ENCODE measurements around the gene FN1.
"Not testable (repeated sequence)": the region's sequence is repeated elsewhere in the genome, so short reads cannot be mapped to it uniquely, and the experiment has no call there.

FN1 gene

DNA sequence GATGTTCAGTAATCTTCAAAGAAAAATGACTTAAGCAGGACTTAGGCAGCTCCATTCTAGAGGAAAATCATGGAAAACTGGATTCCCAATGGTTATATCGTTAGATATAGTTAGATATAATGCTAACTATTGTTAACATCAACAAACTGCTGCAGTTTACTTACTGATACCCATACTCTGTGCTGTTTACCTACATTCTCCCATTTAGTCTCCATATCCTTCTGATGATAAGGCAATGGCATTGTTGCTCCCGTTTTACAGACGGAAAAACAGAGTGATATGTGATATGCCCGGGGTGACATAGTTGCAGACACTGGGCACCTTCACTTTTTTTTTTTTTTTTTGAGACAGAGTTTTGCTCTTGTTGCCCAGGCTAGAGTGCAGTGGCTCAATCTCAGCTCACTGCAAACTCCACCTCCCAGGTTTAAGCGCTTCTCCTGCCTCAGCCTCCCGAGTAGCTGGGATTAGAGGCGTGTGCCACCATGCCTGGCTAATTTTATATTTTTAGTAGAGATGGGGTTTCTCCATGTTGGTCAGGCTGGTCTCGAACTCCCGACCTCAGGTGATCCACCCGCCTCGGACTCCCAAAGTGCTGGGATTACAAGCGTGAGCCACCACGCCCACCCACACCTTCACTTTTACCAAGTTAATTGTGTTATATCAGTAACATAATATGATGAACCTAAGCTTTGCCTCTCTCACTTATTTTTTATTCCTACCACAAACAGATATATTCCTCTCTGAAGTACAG lies 25.5 kb downstream of the FN1 start:
- not testable (repeated sequence) for H3K4ac ChIP-seq (ENCODE audit: low read depth, low read length); H3K27ac ChIP-seq (ENCODE audit: low read depth, low read length); H3K23ac ChIP-seq (ENCODE audit: low read length); H4K5ac ChIP-seq (ENCODE audit: low read length); H3K56ac ChIP-seq (ENCODE audit: low read length); H3K79me1 ChIP-seq (ENCODE audit: low read length); H2AK5ac ChIP-seq (ENCODE audit: low read length); H3K4me1 ChIP-seq (ENCODE audit: control insufficient read depth, low read depth, low read length); H3K4me3 ChIP-seq (ENCODE audit: low read length); H3K18ac ChIP-seq (ENCODE audit: low read length); H2BK15ac ChIP-seq (replicated peaks; ENCODE audit: low read depth); H2BK5ac ChIP-seq (ENCODE audit: low read length); H4K8ac ChIP-seq (ENCODE audit: low read depth, low read length); H3K27me3 ChIP-seq (ENCODE audit: insufficient read depth, low read length, poor library complexity); H3K9ac ChIP-seq (ENCODE audit: low read length); H3K79me2 ChIP-seq (ENCODE audit: control insufficient read depth, insufficient read depth, low read length); H3K4me2 ChIP-seq (ENCODE audit: low read length); H2BK120ac ChIP-seq (ENCODE audit: low read depth, low read length); DNase-seq
- H3K36me3 ChIP-seq (ENCODE audit: control insufficient read depth, insufficient read depth, low read length): peaks cover 12% of the 10 kb centered on the region
- no CpG with 5 or more reads among the region's 13 CpGs for WGBS (ENCODE audit: extremely low coverage, insufficient coverage, low lambda C conversion rate)

DNA sequence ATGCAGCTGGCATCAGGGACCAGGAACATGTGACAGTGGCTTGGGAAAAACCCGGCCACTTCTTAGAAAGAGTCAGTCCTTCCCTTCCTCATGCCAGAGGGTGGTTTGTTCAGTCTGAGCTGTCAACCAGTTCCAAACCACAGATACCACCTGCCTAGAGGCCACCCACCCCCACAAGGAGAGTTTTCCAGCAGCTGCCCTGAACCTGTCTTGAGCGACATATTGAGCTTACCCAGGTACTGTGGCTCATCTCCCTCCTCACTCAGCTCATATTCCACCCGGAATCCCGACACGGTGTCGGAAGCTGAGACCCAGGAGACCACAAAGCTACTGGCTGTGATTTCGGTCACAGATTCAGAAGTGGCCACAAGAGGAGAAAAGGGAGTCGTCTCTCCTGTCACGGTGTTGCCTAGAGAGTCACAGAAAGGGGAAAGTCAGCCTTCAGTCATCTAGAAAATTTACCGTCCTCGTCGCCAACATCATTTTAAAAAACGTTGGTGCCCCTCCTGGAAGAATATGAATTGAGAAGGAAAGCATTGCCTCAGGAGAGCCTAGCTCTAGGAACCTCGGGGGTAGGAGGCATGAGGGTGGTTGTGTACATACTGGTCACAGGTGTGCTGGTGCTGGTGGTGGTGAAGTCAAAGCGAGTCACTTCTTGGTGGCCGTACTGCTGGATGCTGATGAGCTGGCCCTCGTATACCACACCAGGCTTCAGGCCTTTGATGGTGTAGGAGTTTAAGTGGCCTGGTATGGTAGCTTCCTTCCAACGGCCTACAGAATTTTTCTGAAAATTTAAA lies 26.3 kb downstream of the FN1 start:
- no peak overlapping the region for H2BK120ac ChIP-seq (ENCODE audit: low read depth, low read length)
- no peak overlapping the region for H2AK5ac ChIP-seq (ENCODE audit: low read length)
- H2BK15ac ChIP-seq (replicated peaks; ENCODE audit: low read depth): no peak overlapping the region
- no peak overlapping the region for H2BK5ac ChIP-seq (ENCODE audit: low read length)
- H3K79me2 ChIP-seq (ENCODE audit: control insufficient read depth, insufficient read depth, low read length): no peaks in the 10 kb centered on the region
- no peak overlapping the region for H3K23ac ChIP-seq (ENCODE audit: low read length)
- no peak overlapping the region for H3K4ac ChIP-seq (ENCODE audit: low read depth, low read length)
- H3K56ac ChIP-seq (ENCODE audit: low read length): no peak overlapping the region
- no peaks in the 10 kb centered on the region for H3K27me3 ChIP-seq (ENCODE audit: insufficient read depth, low read length, poor library complexity)
- H4K5ac ChIP-seq (ENCODE audit: low read length): no peak overlapping the region
- no peak overlapping the region for H3K18ac ChIP-seq (ENCODE audit: low read length)
- peaks cover 12% of the 10 kb centered on the region for H3K36me3 ChIP-seq (ENCODE audit: control insufficient read depth, insufficient read depth, low read length)
- no peak for DNase-seq
- H3K4me2 ChIP-seq (ENCODE audit: low read length): no peak overlapping the region
- H4K8ac ChIP-seq (ENCODE audit: low read depth, low read length): no peak overlapping the region
- WGBS (ENCODE audit: extremely low coverage, insufficient coverage, low lambda C conversion rate): no CpG with 5 or more reads among the region's 18 CpGs
- H3K4me1 ChIP-seq (ENCODE audit: control insufficient read depth, low read depth, low read length): no peaks in the 10 kb centered on the region
- H3K27ac ChIP-seq (ENCODE audit: low read depth, low read length): no peak overlapping the region
- H3K9ac ChIP-seq (ENCODE audit: low read length): no peak overlapping the region
- H3K79me1 ChIP-seq (ENCODE audit: low read length): no peaks in the 10 kb centered on the region
- H3K4me3 ChIP-seq (ENCODE audit: low read length): no peak overlapping the region

DNA sequence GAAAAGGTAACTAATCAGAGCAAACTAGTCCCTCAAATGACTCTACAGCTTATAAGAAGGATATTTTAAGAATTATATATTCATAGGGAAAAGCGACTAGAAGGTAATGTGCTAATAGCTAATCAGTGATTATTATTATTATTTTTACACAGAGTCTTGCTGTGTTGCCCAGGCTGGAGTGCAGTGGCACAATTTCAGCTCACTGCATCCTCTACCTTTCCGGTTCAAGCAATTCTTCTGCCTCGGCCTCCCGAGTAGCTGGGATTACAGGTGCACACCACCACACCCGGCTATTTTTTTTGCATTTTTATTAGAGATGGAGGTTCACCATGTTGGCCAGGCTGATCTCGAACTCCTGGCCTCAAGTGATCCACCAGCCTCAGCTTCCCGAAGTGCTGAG lies 27.4 kb downstream of the FN1 start:
- not testable (repeated sequence) for H3K18ac ChIP-seq (ENCODE audit: low read length); H2BK5ac ChIP-seq (ENCODE audit: low read length); H4K8ac ChIP-seq (ENCODE audit: low read depth, low read length); H3K4ac ChIP-seq (ENCODE audit: low read depth, low read length); H4K5ac ChIP-seq (ENCODE audit: low read length); H3K4me3 ChIP-seq (ENCODE audit: low read length); H3K27ac ChIP-seq (ENCODE audit: low read depth, low read length); H3K56ac ChIP-seq (ENCODE audit: low read length); H3K79me2 ChIP-seq (ENCODE audit: control insufficient read depth, insufficient read depth, low read length); H2BK15ac ChIP-seq (replicated peaks; ENCODE audit: low read depth); H2AK5ac ChIP-seq (ENCODE audit: low read length); H3K23ac ChIP-seq (ENCODE audit: low read length); H2BK120ac ChIP-seq (ENCODE audit: low read depth, low read length); H3K4me2 ChIP-seq (ENCODE audit: low read length); H3K27me3 ChIP-seq (ENCODE audit: insufficient read depth, low read length, poor library complexity); H3K9ac ChIP-seq (ENCODE audit: low read length); H3K4me1 ChIP-seq (ENCODE audit: control insufficient read depth, low read depth, low read length); DNase-seq; H3K79me1 ChIP-seq (ENCODE audit: low read length)
- WGBS (ENCODE audit: extremely low coverage, insufficient coverage, low lambda C conversion rate): no CpG with 5 or more reads among the region's 7 CpGs
- peaks cover 16% of the 10 kb centered on the region for H3K36me3 ChIP-seq (ENCODE audit: control insufficient read depth, insufficient read depth, low read length)

DNA sequence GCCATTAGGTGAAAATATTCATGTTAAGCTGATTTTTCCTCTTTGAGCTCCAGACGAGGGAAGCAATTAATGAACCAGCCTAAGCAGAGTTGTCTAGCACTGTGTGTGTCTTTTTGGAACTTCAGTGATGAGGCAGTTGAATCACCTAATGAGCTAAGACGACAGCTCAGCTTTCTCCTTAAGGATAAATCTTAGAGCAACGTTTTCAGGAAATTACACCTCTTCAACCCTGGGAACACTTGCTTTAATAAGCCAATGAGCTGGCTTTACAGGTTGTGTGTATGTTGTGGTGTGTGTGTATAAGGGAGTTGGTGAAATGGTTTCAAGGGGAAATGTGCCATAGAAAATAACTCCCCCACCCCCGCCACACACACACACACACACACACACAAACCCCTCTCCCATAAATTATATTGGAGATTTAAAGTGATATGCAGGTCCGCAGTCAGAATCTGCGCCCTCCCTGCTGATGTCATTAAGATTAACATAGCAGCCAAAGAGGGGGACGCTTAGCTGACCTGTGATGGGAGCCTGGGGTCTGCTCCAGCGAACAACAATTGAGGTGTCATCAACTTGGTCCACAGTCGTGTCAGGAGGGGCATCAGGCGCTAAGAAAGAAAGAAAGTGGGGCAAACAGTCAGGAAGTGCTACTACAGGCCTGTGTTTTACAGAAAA lies 28.1 kb downstream of the FN1 start:
- H2BK120ac ChIP-seq (ENCODE audit: low read depth, low read length): no peak overlapping the region
- H3K79me1 ChIP-seq (ENCODE audit: low read length): no peaks in the 10 kb centered on the region
- no peaks in the 10 kb centered on the region for H3K4me1 ChIP-seq (ENCODE audit: control insufficient read depth, low read depth, low read length)
- no peaks in the 10 kb centered on the region for H3K79me2 ChIP-seq (ENCODE audit: control insufficient read depth, insufficient read depth, low read length)
- no peak overlapping the region for H4K5ac ChIP-seq (ENCODE audit: low read length)
- no peak overlapping the region for H3K23ac ChIP-seq (ENCODE audit: low read length)
- H3K36me3 ChIP-seq (ENCODE audit: control insufficient read depth, insufficient read depth, low read length): peaks cover 16% of the 10 kb centered on the region
- DNase-seq: no peak
- no peak overlapping the region for H3K27ac ChIP-seq (ENCODE audit: low read depth, low read length)
- H3K4me2 ChIP-seq (ENCODE audit: low read length): no peak overlapping the region
- H3K18ac ChIP-seq (ENCODE audit: low read length): no peak overlapping the region
- no peaks in the 10 kb centered on the region for H3K27me3 ChIP-seq (ENCODE audit: insufficient read depth, low read length, poor library complexity)
- no peak overlapping the region for H3K56ac ChIP-seq (ENCODE audit: low read length)
- no peak overlapping the region for H3K9ac ChIP-seq (ENCODE audit: low read length)
- H2BK15ac ChIP-seq (replicated peaks; ENCODE audit: low read depth): no peak overlapping the region
- WGBS (ENCODE audit: extremely low coverage, insufficient coverage, low lambda C conversion rate): no CpG with 5 or more reads among the region's 10 CpGs
- no peak overlapping the region for H4K8ac ChIP-seq (ENCODE audit: low read depth, low read length)
- no peak overlapping the region for H2BK5ac ChIP-seq (ENCODE audit: low read length)
- no peak overlapping the region for H2AK5ac ChIP-seq (ENCODE audit: low read length)
- no peak overlapping the region for H3K4ac ChIP-seq (ENCODE audit: low read depth, low read length)
- no peak overlapping the region for H3K4me3 ChIP-seq (ENCODE audit: low read length)

DNA sequence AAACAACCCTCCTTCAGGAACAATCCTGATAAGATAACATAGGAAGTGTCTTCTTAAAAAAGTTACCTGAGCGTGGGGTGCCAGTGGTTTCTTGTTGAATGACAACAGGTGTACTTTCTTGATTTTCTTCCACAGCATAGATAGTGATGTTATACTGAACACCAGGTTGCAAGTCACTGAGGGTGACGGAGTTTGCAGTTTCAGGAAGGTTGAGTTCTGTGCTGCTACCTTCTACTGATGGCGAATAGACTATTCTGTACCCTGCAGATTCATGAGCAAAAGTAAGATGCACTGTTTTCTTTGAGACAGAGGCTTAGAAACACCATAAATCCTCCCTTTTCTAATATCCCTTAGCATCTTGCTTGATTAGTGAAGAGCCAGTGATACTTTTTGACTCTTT lies 28.8 kb downstream of the FN1 start:
- Histone ChIP-seq H3K56ac (ENCODE audit: low read length) (no peak overlapping the region), H3K79me1 (ENCODE audit: low read length) (no peaks in the 10 kb centered on the region), H3K27ac (ENCODE audit: low read depth, low read length) (no peak overlapping the region), H3K4me1 (ENCODE audit: control insufficient read depth, low read depth, low read length) (no peaks in the 10 kb centered on the region), H3K23ac (ENCODE audit: low read length) (no peak overlapping the region), H4K8ac (ENCODE audit: low read depth, low read length) (no peak overlapping the region), H2BK15ac (replicated peaks; ENCODE audit: low read depth) (no peak overlapping the region), H3K4me3 (ENCODE audit: low read length) (no peak overlapping the region), H2BK120ac (ENCODE audit: low read depth, low read length) (no peak overlapping the region), H3K36me3 (ENCODE audit: control insufficient read depth, insufficient read depth, low read length) (peaks cover 16% of the 10 kb centered on the region), H3K27me3 (ENCODE audit: insufficient read depth, low read length, poor library complexity) (no peaks in the 10 kb centered on the region), H2AK5ac (ENCODE audit: low read length) (no peak overlapping the region), H3K4me2 (ENCODE audit: low read length) (no peak overlapping the region), H3K79me2 (ENCODE audit: control insufficient read depth, insufficient read depth, low read length) (no peaks in the 10 kb centered on the region), H3K4ac (ENCODE audit: low read depth, low read length) (no peak overlapping the region), H3K18ac (ENCODE audit: low read length) (no peak overlapping the region), H3K9ac (ENCODE audit: low read length) (no peak overlapping the region), H2BK5ac (ENCODE audit: low read length) (no peak overlapping the region), H4K5ac (ENCODE audit: low read length) (no peak overlapping the region)
- DNase-seq: no peak
- WGBS (ENCODE audit: extremely low coverage, insufficient coverage, low lambda C conversion rate): no CpG with 5 or more reads among the region's 3 CpGs
